Activated naive CD4-positive, alpha-beta T cell treated with Interleukin-2 at 50 U/mL for 16 hours (primary cell): ENCODE data around the gene MAMDC4.

Experiments used
- DNase-seq: peaks from one replicate; pipeline ENCODE4 v3.0.0-alpha.2; 2020

Gene MAMDC4

GRCh38 chr9:136896027-136896426, 43.9 kb downstream of the MAMDC4 start:
- DNase-seq = no peak

GRCh38 chr9:136898483-136899100, 46.4 kb downstream of the MAMDC4 start:
- no peak for DNase-seq

- no peak for DNase-seq
Measured at GRCh38 chr9:136899196-136899595, 47.0 kb downstream of the MAMDC4 start.

- DNase-seq = no peak
Measured at GRCh38 chr9:136900556-136900955, 48.4 kb downstream of the MAMDC4 start.

GRCh38 chr9:136900988-136901515, 48.9 kb downstream of the MAMDC4 start:
- DNase-seq = no peak

- peak; percentile 86 for DNase-seq
Measured at GRCh38 chr9:136901516-136902258, 49.5 kb downstream of the MAMDC4 start.

- DNase-seq = peak; percentile 91
Measured at GRCh38 chr9:136902259-136902821, 50.2 kb downstream of the MAMDC4 start.

GRCh38 chr9:136903041-136903554, 51.0 kb downstream of the MAMDC4 start:
- peak; percentile 16 for DNase-seq

- DNase-seq = no peak
Measured at GRCh38 chr9:136906266-136906665, 54.1 kb downstream of the MAMDC4 start.

GRCh38 chr9:136907011-136907914, 55.1 kb downstream of the MAMDC4 start:
- no peak for DNase-seq
